MCF 10A (cell line): ENCODE results near the gene TUBB2B. TPM values are rescaled to one million over a fixed set of nuclear protein-coding genes. Genes with fewer than 3 reads are reported as not detected.

Experiments used
- BruUV-seq: library from RNA; stranded (reverse); fragments of 400-500 nt; replicated peaks from 2 replicates; lab custom pipeline; 2021; lab: Mats Ljungman, UMichigan
- CTCF ChIA-PET: fragments of 300-600 bp; sonication (Branson Sonifier 250); formaldehyde crosslinking; extraction: SDS; loops from one replicate; lab custom pipeline; 2021; ENCODE audit warnings: antibody characterized with exemption, inconsistent platforms; lab: Yijun Ruan, JAX
- POLR2A ChIA-PET: fragments of 300-600, 350-650 bp; sonication (Branson Sonifier 250); formaldehyde crosslinking; extraction: SDS; loops from one replicate; lab custom pipeline; 2020; ENCODE audit warnings: antibody characterized with exemption, inconsistent platforms; lab: Yijun Ruan, JAX
- DNase-seq: peaks from one replicate; pipeline ENCODE4 v3.0.0-alpha.2; 2018; ENCODE audit not compliant: unreplicated experiment
- H3K27ac Mint-ChIP-seq: one replicate; pipeline ENCODE4 v1.8.0; 2022; ENCODE audit warnings: mild to moderate bottlenecking, low read depth, mixed read lengths; ENCODE audit not compliant: unreplicated experiment
- H3K27me3 Mint-ChIP-seq: one replicate; pipeline ENCODE4 v1.8.0; 2022; ENCODE audit warnings: mixed read lengths; ENCODE audit not compliant: insufficient read depth, unreplicated experiment
- H3K36me3 Mint-ChIP-seq: one replicate; pipeline ENCODE4 v1.8.0; 2022; ENCODE audit warnings: mild to moderate bottlenecking, moderate library complexity, mixed read lengths; ENCODE audit not compliant: insufficient read depth, unreplicated experiment
- H3K4me1 Mint-ChIP-seq: one replicate; pipeline ENCODE4 v1.8.0; 2022; ENCODE audit warnings: mixed read lengths; ENCODE audit not compliant: insufficient read depth, unreplicated experiment
- H3K4me3 Mint-ChIP-seq: one replicate; pipeline ENCODE4 v1.8.0; 2022; ENCODE audit warnings: mild to moderate bottlenecking, moderate library complexity, mixed read lengths; ENCODE audit not compliant: unreplicated experiment
- H3K9me3 Mint-ChIP-seq: one replicate; pipeline ENCODE4 v1.8.0; 2022; ENCODE audit warnings: mixed read lengths; ENCODE audit not compliant: unreplicated experiment
- CTCF ChIP-seq: fragments of 200-600 bp; IDR thresholded peaks from one replicate; pipeline ENCODE4 v1.8.0; 2022; ENCODE audit warnings: antibody characterized with exemption, mild to moderate bottlenecking; ENCODE audit not compliant: unreplicated experiment
- intact Hi-C: fragments of 100-400 bp; cut with micrococcal nuclease; formaldehyde crosslinking; loops from 2 replicates; pipeline ENCODE4 v1.14.1; 2022
- total RNA-seq: library from RNA; stranded (reverse); gene quantifications from 2 replicates; pipeline ENCODE4 v1.2.3, GENCODE V29; 2022

The TUBB2B gene
- total RNA-seq, 1 experiment from 2014 or later, result 0.47 TPM

- POLR2A ChIA-PET, result interaction anchor here (0.8 to 1.0 kb wide), 3 partner anchors 12 to 47 kb away, joined by 3 read pairs; no protein-coding TSS in a partner anchor
- Mint-ChIP-seq H3K9me3 (peaks cover 7% of the 10 kb centered on the region), H3K4me3 (no peak overlapping the region), H3K36me3 (no peaks in the 10 kb centered on the region), H3K27me3 (no peaks in the 10 kb centered on the region), H3K4me1 (no peaks in the 10 kb centered on the region), H3K27ac (no peak overlapping the region)
- CTCF ChIA-PET, result interaction anchor here (1.1 kb wide), 1 partner anchor 9 kb away, joined by 3 read pairs; no protein-coding TSS in a partner anchor
- no TSS peak for BruUV-seq
- no peak for TF ChIP-seq CTCF
- DNase-seq, result no peak
- intact Hi-C loops, result no loop called here
Measured at GRCh38 chr6:3196770-3197169, 30.7 kb downstream of the TUBB2B start.

DNA sequence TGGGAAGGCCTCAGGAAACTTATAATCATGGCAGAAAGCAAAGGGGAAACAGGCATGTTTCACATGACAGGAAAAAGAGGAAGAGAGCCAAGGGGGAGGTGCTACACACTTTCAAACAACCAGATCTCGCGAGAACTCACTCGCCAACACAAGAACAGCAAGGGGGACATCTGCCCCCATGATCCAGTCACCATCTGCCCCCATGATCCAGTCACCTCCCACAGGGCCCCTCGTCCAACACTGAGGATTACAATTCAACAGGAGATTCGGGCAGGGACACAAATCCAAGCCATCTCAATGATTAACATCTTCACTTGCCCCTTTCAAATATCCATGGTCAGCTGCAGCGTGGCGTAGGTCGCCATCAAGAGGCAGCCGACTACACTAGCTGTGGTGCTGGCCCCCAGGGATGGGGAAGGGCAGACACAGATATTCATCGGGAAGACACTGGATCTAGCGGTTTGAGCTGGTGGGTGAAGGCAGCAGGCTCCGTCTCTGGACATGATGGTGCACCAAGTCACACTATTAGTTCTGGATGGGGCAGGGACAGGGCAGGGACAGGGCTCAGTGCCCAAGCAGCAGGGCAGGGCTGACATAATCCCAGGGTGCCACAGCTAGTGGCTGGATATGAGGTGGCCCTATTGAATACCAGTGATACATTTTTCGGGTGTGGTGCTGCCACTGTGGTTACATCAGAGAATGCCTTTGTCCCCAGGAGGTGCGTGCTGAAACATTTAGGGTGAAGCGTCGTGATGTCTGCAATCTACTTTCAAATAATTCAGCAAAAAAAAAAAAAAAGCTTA is 31.6 kb downstream of the TUBB2B start:
- no peaks in the 10 kb centered on the region for H3K4me1 Mint-ChIP-seq
- no TSS peak for BruUV-seq
- no peak overlapping the region for H3K27ac Mint-ChIP-seq
- no peaks in the 10 kb centered on the region for H3K27me3 Mint-ChIP-seq
- DNase-seq, result no peak
- no peaks in the 10 kb centered on the region for H3K36me3 Mint-ChIP-seq
- no peak overlapping the region for H3K4me3 Mint-ChIP-seq
- intact Hi-C loops, result no loop called here
- H3K9me3 Mint-ChIP-seq, result peaks cover 7% of the 10 kb centered on the region
- CTCF ChIA-PET, result interaction anchor here (0.6 to 1.1 kb wide), 3 partner anchors 10 to 43 kb away, joined by 3 to 4 read pairs (median 3); no protein-coding TSS in a partner anchor
- POLR2A ChIA-PET, result interaction anchor here (0.7 to 1.0 kb wide), 4 partner anchors 13 to 48 kb away, joined by 3 read pairs; no protein-coding TSS in a partner anchor
- no peak for TF ChIP-seq CTCF

- no peak for DNase-seq
- BruUV-seq, result no TSS peak
- peaks cover 5% of the 10 kb centered on the region for H3K9me3 Mint-ChIP-seq
- CTCF ChIA-PET, result interaction anchor here (0.6 kb wide), 1 partner anchor 34 kb away, joined by 4 read pairs; no protein-coding TSS in a partner anchor
- H3K27ac Mint-ChIP-seq, result no peak overlapping the region
- POLR2A ChIA-PET, result no interaction called here
- no peak for TF ChIP-seq CTCF
- intact Hi-C loops, result no loop called here
- H3K4me1 Mint-ChIP-seq, result no peaks in the 10 kb centered on the region
- no peaks in the 10 kb centered on the region for H3K36me3 Mint-ChIP-seq
- H3K4me3 Mint-ChIP-seq, result no peak overlapping the region
- H3K27me3 Mint-ChIP-seq, result no peaks in the 10 kb centered on the region
Measured at GRCh38 chr6:3195420-3195694, 32.1 kb downstream of the TUBB2B start.

DNA sequence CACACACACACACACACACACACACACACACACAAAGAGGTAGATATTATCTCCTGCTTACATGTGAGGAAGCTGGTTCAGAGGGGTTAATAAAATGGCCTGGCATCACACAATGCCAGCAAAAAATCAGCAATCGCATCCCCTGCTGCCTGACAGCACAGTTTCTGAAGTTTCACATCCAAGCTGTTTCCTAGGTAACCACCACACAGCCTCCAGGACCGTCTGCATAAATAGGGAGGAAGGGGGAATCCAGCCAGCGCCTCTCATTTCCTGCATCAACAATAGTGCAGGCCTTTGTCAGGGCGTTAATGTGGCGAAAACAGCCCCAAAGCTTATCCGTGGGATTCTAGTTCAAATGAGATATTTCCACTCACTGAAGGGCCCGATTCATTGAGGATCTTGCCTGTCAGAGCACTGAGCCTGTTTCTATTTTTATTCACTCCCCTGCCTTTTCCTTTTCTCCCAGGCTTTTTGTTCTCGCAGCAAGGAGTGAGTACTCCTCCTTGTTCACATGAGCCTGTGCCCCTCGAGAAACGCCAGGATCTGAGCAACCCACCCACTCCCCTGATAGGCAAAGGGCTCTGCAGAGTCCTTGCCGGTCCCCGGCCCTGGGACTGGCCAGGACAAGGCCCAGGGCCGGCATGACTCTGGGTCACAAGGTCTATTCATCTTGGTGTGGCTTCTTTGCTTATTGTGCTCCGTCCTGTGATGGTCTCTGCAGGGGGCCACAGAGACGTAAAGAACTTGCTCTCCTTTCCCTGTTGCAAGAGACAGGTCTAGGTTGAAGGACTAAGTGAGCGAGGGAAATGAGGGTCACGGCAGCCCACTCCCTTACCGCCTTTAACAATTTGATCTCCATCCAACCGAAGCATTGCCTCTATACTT is 32.7 kb downstream of the TUBB2B start:
- intact Hi-C loops, result no loop called here
- Mint-ChIP-seq H3K9me3 (no peaks in the 10 kb centered on the region), H3K4me3 (no peak overlapping the region), H3K27ac (no peak overlapping the region), H3K4me1 (no peaks in the 10 kb centered on the region), H3K36me3 (no peaks in the 10 kb centered on the region), H3K27me3 (no peaks in the 10 kb centered on the region)
- CTCF ChIA-PET, result no interaction called here
- BruUV-seq, result no TSS peak
- POLR2A ChIA-PET, result interaction anchor here (0.6 to 0.8 kb wide), 3 partner anchors 10 to 73 kb away, joined by 3 read pairs; no protein-coding TSS in a partner anchor
- TF ChIP-seq CTCF, result no peak
- DNase-seq, result no peak
